GM12878 (cell line): ENCODE results near the gene SNRPA. TPM values are rescaled to one million over a fixed set of nuclear protein-coding genes. Genes with fewer than 3 reads are reported as not detected.
A peak's percentile ranks its signal among the peaks of the same experiment; 100 is the strongest.

Experiments
- CBFB ChIP-seq: IDR thresholded peaks from 2 replicates; pipeline ENCODE4 v1.6.1; 2016; ENCODE audit warnings: antibody characterized with exemption, low read depth
- CHD1 ChIP-seq: IDR thresholded peaks from 2 replicates; pipeline ENCODE4 v1.6.1; 2012; ENCODE audit warnings: low read depth, low read length, improper control_type of control experiment
- E2F4 ChIP-seq: IDR thresholded peaks from 2 replicates; pipeline ENCODE4 v1.6.1; 2012; ENCODE audit warnings: low read depth, low read length, improper control_type of control experiment
- ELK1 ChIP-seq: IDR thresholded peaks from 2 replicates; pipeline ENCODE4 v1.6.1; 2012; ENCODE audit warnings: low read depth, low read length, improper control_type of control experiment
- HCFC1 ChIP-seq: fragments of 150-350 bp; IDR thresholded peaks from 2 replicates; pipeline ENCODE4 v1.6.1; 2014; ENCODE audit warnings: low read length
- IKZF2 ChIP-seq, 2 experiments: fragments of 450-650 bp; IDR thresholded peaks; 2 replicates each; pipeline ENCODE4 v1.6.1; 2017; ENCODE audit warnings: mild to moderate bottlenecking in 2 of 2, moderate library complexity in 2 of 2
- JUNB ChIP-seq: IDR thresholded peaks from 2 replicates; pipeline ENCODE4 v1.6.1; 2016; ENCODE audit warnings: antibody characterized with exemption, mild to moderate bottlenecking
- MTA3 ChIP-seq: IDR thresholded peaks from 2 replicates; pipeline ENCODE4 v1.6.1; 2012; ENCODE audit warnings: low read length, inconsistent platforms, borderline replicate concordance
- MYC ChIP-seq: IDR thresholded peaks from 2 replicates; pipeline ENCODE4 v1.6.1; 2011; ENCODE audit warnings: mild to moderate bottlenecking, low read length, moderate library complexity, inconsistent platforms; ENCODE audit not compliant: insufficient read depth, insufficient replicate concordance, insufficient read length, severe bottlenecking
- NFYB ChIP-seq: IDR thresholded peaks from 2 replicates; pipeline ENCODE4 v1.6.1; 2011; ENCODE audit warnings: low read depth, mild to moderate bottlenecking, low read length, improper control_type of control experiment, moderate library complexity; ENCODE audit not compliant: insufficient read depth
- PRDM15 ChIP-seq: fragments of 450-650 bp; formaldehyde crosslinking; IDR thresholded peaks from 2 replicates; pipeline ENCODE4 v1.4.0; 2020; ENCODE audit warnings: mild to moderate bottlenecking, moderate library complexity
- RELA ChIP-seq: fragments of 450-650 bp; IDR thresholded peaks from 2 replicates; pipeline ENCODE4 v1.8.0; 2014; ENCODE audit warnings: borderline replicate concordance; ENCODE audit not compliant: partially characterized antibody
- REST ChIP-seq: IDR thresholded peaks from 2 replicates; pipeline ENCODE4 v1.6.1; 2012; ENCODE audit warnings: mild to moderate bottlenecking, low read depth, low read length
- ZBTB11 ChIP-seq: fragments of 450-650 bp; formaldehyde crosslinking; IDR thresholded peaks from 2 replicates; pipeline ENCODE4 v1.5.0; 2022; ENCODE audit warnings: mild to moderate bottlenecking, missing genetic modification characterization
- ZNF274 ChIP-seq: IDR thresholded peaks from one replicate; pipeline ENCODE4 v1.8.0; 2011; ENCODE audit not compliant: insufficient read length, insufficient read depth
- polyA plus RNA-seq, 11 experiments: library from polyadenylated mRNA; depleted of rRNA in 4 of 11; unstranded in 6 of 11; stranded (reverse) in 5 of 11; fragments of >200 nt; fragmentation: Nextera tagmentation in 4 of 11; fragmentation: Illumina TruSeq in 1 of 11; extraction: Ambion mirVana in 4 of 11; extraction: Trizol in 1 of 11; gene quantifications; 1 replicate in 1 of 11; 2 replicates in 10 of 11; pipeline versions ENCODE4 v1.2.1 to v1.2.3, GENCODE V29; 2011 to 2016; ENCODE audit warnings: inconsistent platforms in 2 of 11, missing spikeins in 2 of 11, low read depth in 1 of 11
- total RNA-seq, 4 experiments: library from RNA; depleted of rRNA in 3 of 4; stranded (reverse); fragments of >200 nt in 3 of 4; fragmentation: Illumina TruSeq in 1 of 4; extraction: Trizol in 1 of 4; gene quantifications; 2 replicates each; pipeline versions ENCODE4 v1.2.1 to v1.2.3, GENCODE V29; 2013 to 2021

Gene SNRPA
- total and polyA plus RNA-seq, 10 of the 15 experiments (the other 5 are each of a cell fraction or from before 2014, with no cell fraction given), result 14.8 to 299 (median 202) TPM

GRCh38 chr19:40716482-40717324 is 34.3 kb upstream of the SNRPA start, which contains the start of the genes COQ8B and ITPKC (continued):
- no peak for TF ChIP-seq REST
- TF ChIP-seq E2F4, result no peak
- no peak for TF ChIP-seq NFYB
- TF ChIP-seq RELA, result peak; percentile 85
- TF ChIP-seq ZNF274, result no peak
- 0 out of 2 replicates have a peak, but pooled peaks have one; percentile 56 for TF ChIP-seq CBFB
- TF ChIP-seq IKZF2 (IDR thresholded peaks at IDR 0.05), result no peak
- TF ChIP-seq MTA3, result no peak
- 0 out of 2 replicates have a peak, but pooled peaks have one; percentile 27 for TF ChIP-seq HCFC1
- no peak for TF ChIP-seq MYC
- no peak for TF ChIP-seq CHD1
- TF ChIP-seq ZBTB11 (CRISPR knock-in tag), result no peak
- TF ChIP-seq PRDM15 (CRISPR knock-in tag), result no peak
- TF ChIP-seq JUNB, result no peak
- TF ChIP-seq ELK1, result 0 out of 2 replicates have a peak, but pooled peaks have one; percentile 44
